Panc1 (cell line): ENCODE measurements around the gene GRK3.

ENCODE experiments used
- POLR2AphosphoS5 ChIP-seq: IDR thresholded peaks from 2 replicates; pipeline ENCODE4 v1.6.1; 2012; ENCODE audit warnings: mild to moderate bottlenecking, low read depth, low read length, moderate library complexity
- TF ChIP-seq, protein P1 (sequence below): fragments of 450-650 bp; IDR thresholded peaks from 2 replicates; pipeline ENCODE4 v1.5.1; 2017; ENCODE audit warnings: mild to moderate bottlenecking

DNA sequence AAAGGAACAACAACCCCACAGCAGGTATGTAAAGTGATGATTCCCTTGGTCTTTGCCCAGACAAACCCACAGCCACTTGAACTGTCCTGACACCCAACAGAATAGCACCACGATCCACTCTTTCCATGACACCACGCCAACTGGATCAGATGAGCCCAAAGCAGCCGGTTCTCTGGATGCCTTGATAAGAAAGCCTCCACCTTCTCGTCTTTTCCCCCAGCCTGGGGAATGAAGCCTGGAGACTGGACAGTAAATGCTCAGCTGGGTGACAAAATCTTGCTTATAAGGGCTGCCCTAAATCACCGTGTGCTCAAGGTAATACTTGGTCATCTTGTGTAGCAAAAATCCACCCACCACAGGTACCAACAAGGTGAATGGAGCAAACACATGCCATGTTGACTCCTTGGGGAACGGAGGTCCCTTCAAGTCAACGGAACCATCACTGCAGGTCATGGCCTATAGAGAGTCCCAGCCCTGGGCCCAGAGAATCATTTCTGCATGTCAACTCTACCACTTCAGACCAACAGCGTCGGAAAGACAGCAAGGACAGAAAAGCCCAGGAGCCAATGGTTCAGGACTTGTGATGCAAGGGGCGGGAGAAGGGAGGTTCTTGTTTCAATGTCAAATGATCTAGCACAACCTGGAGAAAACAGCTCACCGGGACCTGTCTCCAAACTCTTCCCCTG is 175.3 kb downstream of the GRK3 start:
- no peak for TF ChIP-seq POLR2AphosphoS5
- TF ChIP-seq, protein P1, sequence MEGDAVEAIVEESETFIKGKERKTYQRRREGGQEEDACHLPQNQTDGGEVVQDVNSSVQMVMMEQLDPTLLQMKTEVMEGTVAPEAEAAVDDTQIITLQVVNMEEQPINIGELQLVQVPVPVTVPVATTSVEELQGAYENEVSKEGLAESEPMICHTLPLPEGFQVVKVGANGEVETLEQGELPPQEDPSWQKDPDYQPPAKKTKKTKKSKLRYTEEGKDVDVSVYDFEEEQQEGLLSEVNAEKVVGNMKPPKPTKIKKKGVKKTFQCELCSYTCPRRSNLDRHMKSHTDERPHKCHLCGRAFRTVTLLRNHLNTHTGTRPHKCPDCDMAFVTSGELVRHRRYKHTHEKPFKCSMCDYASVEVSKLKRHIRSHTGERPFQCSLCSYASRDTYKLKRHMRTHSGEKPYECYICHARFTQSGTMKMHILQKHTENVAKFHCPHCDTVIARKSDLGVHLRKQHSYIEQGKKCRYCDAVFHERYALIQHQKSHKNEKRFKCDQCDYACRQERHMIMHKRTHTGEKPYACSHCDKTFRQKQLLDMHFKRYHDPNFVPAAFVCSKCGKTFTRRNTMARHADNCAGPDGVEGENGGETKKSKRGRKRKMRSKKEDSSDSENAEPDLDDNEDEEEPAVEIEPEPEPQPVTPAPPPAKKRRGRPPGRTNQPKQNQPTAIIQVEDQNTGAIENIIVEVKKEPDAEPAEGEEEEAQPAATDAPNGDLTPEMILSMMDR = no peak
